Panc1 (cell line): ENCODE measurements around the gene UBE2G2. TPM values are rescaled to one million over a fixed set of nuclear protein-coding genes. Genes with fewer than 3 reads are reported as not detected.

Experiments
- ATAC-seq: fragments of 200-7000 bp; cut with Tn5 transposase; 2 replicates; pipeline ENCODE4 v1.9.1; 2020; ENCODE audit warnings: mild to moderate bottlenecking, moderate library complexity
- BruUV-seq: library from RNA; stranded (reverse); fragments of 400-500 nt; replicated peaks from 2 replicates; lab custom pipeline; 2021; lab: Mats Ljungman, UMichigan
- CTCF ChIA-PET: fragments of 300-600 bp; sonication (Branson Sonifier 250); formaldehyde crosslinking; loops from one replicate; lab custom pipeline; 2022; ENCODE audit warnings: antibody characterized with exemption; lab: Charles Lee
- POLR2A ChIA-PET: fragments of 300-600 bp; sonication (Branson Sonifier 250); formaldehyde crosslinking; loops from one replicate; lab custom pipeline; 2022; ENCODE audit warnings: antibody characterized with exemption; lab: Charles Lee
- DNase-seq: peaks from one replicate; pipeline ENCODE4 v3.0.0-alpha.2; 2010; ENCODE audit warnings: low read depth, low spot score
- H3K27ac ChIP-seq: 2 replicates; pipeline ENCODE4 v1.5.1; 2011; ENCODE audit warnings: mild to moderate bottlenecking, low read length, inconsistent platforms
- H3K27me3 ChIP-seq: fragments of 200-500 bp; sonication (Bioruptor generic); 2 replicates; pipeline ENCODE4 v1.6.0; 2014; ENCODE audit warnings: low read length, inconsistent platforms; ENCODE audit not compliant: control insufficient read depth, insufficient read depth
- H3K36me3 ChIP-seq: fragments of 200-500 bp; sonication (Bioruptor generic); 2 replicates; pipeline ENCODE4 v1.5.1; 2014; ENCODE audit warnings: inconsistent platforms, mild to moderate bottlenecking, low read length, moderate library complexity; ENCODE audit not compliant: control insufficient read depth, insufficient read depth
- H3K4me1 ChIP-seq: 2 replicates; pipeline ENCODE4 v1.5.1; 2011; ENCODE audit warnings: inconsistent platforms, mild to moderate bottlenecking, low read length, moderate library complexity; ENCODE audit not compliant: control insufficient read depth, insufficient read depth
- H3K4me3 ChIP-seq, 2 experiments: 2 replicates each; pipeline ENCODE4 v1.5.1; 2011 to 2012; ENCODE audit warnings: low read depth in 2 of 2, low read length in 2 of 2, mild to moderate bottlenecking in 2 of 2, inconsistent platforms in 1 of 2, moderate library complexity in 1 of 2
- H3K9me3 ChIP-seq: fragments of 200-500 bp; sonication (Bioruptor generic); 2 replicates; pipeline ENCODE4 v1.5.1; 2014; ENCODE audit warnings: low read depth, mild to moderate bottlenecking, inconsistent platforms, low read length, moderate library complexity; ENCODE audit not compliant: control insufficient read depth, insufficient read depth
- POLR2AphosphoS5 ChIP-seq: IDR thresholded peaks from 2 replicates; pipeline ENCODE4 v1.6.1; 2012; ENCODE audit warnings: mild to moderate bottlenecking, low read depth, low read length, moderate library complexity
- SIN3A ChIP-seq: IDR thresholded peaks from 2 replicates; pipeline ENCODE4 v1.6.1; 2012; ENCODE audit warnings: low read depth, mild to moderate bottlenecking, low read length, moderate library complexity, borderline replicate concordance; ENCODE audit not compliant: insufficient read depth
- TCF7L2 ChIP-seq: IDR thresholded peaks from 2 replicates; pipeline ENCODE4 v1.6.1; 2011; ENCODE audit warnings: mild to moderate bottlenecking, low read depth, low read length, inconsistent platforms
- in situ Hi-C: cut with HindIII; loops from 2 replicates; pipeline ENCODE4 v1.10.0; 2016; ENCODE audit warnings: low sequenced_read_pairs, low pct_unique_long_range_greater_than_20kb
- intact Hi-C: fragments of 100-400 bp; cut with micrococcal nuclease; formaldehyde crosslinking; loops from one replicate; pipeline ENCODE4 v1.10.0; 2022; ENCODE audit not compliant: unreplicated experiment
- total RNA-seq: library from RNA; stranded (reverse); gene quantifications from one replicate; pipeline ENCODE4 v1.2.1, GENCODE V29; 2021; ENCODE audit not compliant: unreplicated experiment
- TF ChIP-seq, protein P1 (sequence below), 2 experiments: IDR thresholded peaks; 2 replicates each; pipeline ENCODE4 v1.6.1; 2011 to 2012; ENCODE audit warnings: low read depth in 2 of 2, control low read depth in 1 of 2, low read length in 1 of 2, mild to moderate bottlenecking in 1 of 2, moderate library complexity in 1 of 2; ENCODE audit not compliant: insufficient read depth in 1 of 2
- TF ChIP-seq, protein P2 (sequence below): fragments of 450-650 bp; IDR thresholded peaks from 2 replicates; pipeline ENCODE4 v1.5.1; 2017; ENCODE audit warnings: mild to moderate bottlenecking

UBE2G2 gene
- total RNA-seq, 1 experiment from 2014 or later = 77.4 TPM

DNA sequence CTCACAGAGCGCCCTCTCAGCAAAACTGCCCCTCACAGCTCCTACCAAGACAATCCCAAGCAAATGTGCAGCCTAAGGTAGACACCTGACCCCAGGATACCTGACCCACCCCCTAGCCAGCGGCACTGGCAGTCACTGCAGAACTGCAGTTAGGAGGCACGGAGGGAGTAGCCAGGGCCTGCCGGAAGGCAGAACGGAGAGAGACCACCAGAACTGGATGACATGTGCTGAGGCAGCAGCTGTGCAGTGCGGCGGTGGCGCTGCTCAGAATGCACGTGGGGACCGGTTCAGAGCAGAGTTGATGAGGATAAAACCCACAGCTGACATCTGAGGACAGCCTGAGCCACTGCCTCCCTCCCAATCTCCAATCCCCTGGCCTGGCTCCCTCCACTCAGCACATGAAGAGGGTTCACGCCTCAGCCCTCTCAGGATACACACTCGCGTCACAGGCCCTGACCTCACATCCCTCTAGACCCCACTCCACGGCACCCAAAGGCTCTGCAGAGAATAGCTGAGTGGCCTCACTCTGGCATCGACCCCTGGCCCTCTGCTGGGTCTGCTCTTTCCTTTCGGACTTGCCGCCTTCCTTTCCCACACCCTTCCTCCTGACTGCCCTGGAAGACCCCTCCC lies 29.6 kb downstream of the UBE2G2 start:
- no peaks in the 10 kb centered on the region for H3K9me3 ChIP-seq
- TF ChIP-seq TCF7L2 (no peak), SIN3A (no peak), POLR2AphosphoS5 (no peak)
- TF ChIP-seq, protein P1, sequence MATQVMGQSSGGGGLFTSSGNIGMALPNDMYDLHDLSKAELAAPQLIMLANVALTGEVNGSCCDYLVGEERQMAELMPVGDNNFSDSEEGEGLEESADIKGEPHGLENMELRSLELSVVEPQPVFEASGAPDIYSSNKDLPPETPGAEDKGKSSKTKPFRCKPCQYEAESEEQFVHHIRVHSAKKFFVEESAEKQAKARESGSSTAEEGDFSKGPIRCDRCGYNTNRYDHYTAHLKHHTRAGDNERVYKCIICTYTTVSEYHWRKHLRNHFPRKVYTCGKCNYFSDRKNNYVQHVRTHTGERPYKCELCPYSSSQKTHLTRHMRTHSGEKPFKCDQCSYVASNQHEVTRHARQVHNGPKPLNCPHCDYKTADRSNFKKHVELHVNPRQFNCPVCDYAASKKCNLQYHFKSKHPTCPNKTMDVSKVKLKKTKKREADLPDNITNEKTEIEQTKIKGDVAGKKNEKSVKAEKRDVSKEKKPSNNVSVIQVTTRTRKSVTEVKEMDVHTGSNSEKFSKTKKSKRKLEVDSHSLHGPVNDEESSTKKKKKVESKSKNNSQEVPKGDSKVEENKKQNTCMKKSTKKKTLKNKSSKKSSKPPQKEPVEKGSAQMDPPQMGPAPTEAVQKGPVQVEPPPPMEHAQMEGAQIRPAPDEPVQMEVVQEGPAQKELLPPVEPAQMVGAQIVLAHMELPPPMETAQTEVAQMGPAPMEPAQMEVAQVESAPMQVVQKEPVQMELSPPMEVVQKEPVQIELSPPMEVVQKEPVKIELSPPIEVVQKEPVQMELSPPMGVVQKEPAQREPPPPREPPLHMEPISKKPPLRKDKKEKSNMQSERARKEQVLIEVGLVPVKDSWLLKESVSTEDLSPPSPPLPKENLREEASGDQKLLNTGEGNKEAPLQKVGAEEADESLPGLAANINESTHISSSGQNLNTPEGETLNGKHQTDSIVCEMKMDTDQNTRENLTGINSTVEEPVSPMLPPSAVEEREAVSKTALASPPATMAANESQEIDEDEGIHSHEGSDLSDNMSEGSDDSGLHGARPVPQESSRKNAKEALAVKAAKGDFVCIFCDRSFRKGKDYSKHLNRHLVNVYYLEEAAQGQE (IDR thresholded peaks at IDR 0.05; ENCODE audit: insufficient read depth in 1 of 2, low read depth in 2 of 2, low read length in 1 of 2) = no peak
- TF ChIP-seq, protein P2, sequence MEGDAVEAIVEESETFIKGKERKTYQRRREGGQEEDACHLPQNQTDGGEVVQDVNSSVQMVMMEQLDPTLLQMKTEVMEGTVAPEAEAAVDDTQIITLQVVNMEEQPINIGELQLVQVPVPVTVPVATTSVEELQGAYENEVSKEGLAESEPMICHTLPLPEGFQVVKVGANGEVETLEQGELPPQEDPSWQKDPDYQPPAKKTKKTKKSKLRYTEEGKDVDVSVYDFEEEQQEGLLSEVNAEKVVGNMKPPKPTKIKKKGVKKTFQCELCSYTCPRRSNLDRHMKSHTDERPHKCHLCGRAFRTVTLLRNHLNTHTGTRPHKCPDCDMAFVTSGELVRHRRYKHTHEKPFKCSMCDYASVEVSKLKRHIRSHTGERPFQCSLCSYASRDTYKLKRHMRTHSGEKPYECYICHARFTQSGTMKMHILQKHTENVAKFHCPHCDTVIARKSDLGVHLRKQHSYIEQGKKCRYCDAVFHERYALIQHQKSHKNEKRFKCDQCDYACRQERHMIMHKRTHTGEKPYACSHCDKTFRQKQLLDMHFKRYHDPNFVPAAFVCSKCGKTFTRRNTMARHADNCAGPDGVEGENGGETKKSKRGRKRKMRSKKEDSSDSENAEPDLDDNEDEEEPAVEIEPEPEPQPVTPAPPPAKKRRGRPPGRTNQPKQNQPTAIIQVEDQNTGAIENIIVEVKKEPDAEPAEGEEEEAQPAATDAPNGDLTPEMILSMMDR = no peak
- H3K27me3 ChIP-seq = no peaks in the 10 kb centered on the region
- no peak overlapping the region for H3K27ac ChIP-seq
- H3K4me1 ChIP-seq = peaks cover 5% of the 10 kb centered on the region
- in situ Hi-C loops (no loop called here), intact Hi-C loops (no loop called here)
- ChIA-PET POLR2A (no interaction called here), CTCF (no interaction called here)
- H3K4me3 ChIP-seq = no peak overlapping the region
- ATAC-seq (peak; percentile 21; the same call in 1 of the 2 replicates), DNase-seq (no peak)
- no TSS peak for BruUV-seq
- peaks cover 7% of the 10 kb centered on the region; the same call in 1 of the 2 replicates for H3K36me3 ChIP-seq

DNA sequence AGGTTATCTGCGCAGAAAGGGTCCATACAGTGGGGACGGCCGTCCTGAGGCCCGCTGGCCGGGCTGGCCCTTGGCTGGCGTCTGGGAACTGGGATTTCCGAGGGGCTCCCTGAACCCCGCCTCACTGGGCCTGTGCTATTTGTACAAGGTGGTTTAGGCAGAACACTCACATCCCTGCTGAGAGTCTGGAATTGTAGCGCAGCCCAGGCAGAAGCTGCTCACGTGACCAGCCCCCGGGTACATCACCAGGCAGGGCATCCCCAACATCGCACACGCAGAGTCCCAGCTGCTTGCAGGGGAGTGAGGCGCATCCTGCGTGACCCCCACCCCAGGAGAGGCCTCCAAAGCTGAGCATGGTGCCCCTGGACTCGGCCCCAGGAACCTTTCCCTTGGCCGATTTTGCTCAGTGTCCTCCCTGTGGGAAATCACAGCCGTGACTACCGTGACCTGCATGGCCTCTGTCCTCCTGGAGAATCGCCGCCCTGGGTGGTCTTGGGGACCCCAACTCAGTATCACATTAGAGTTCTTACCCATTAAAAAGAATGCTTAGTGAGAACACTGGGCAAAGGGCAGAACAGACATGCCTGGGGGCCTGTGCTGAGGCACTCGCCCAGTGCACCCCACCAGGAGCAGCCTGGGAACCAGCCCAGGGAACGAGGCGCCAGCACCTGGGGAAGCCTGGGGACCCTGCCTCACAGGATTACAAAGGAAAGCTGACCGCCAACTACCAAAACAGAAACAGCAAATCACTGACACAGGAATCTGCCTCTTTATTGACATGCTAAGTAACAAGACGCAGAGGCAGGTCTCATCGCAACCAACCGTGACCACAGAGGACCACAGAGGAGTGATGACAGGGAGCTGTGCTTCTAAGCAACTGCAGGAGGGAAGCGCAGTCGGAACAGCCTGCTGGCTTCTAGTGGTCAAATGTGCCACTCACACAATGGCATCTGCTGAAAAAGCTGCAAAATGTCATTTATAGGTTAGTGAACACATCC lies 33.5 kb downstream of the UBE2G2 start:
- ATAC-seq = no peak
- Histone ChIP-seq H3K4me1 (peaks cover 7% of the 10 kb centered on the region), H3K27ac (no peak overlapping the region), H3K9me3 (no peaks in the 10 kb centered on the region), H3K27me3 (no peaks in the 10 kb centered on the region), H3K4me3 (no peak overlapping the region), H3K36me3 (no peaks in the 10 kb centered on the region)
- TF ChIP-seq SIN3A (no peak), TCF7L2 (no peak), POLR2AphosphoS5 (no peak)
- TF ChIP-seq, protein P1 (IDR thresholded peaks at IDR 0.05; ENCODE audit: insufficient read depth in 1 of 2, low read depth in 2 of 2, low read length in 1 of 2) = no peak
- TF ChIP-seq, protein P2 = no peak
- CTCF ChIA-PET = no interaction called here
- in situ Hi-C loops (no loop called here), intact Hi-C loops (no loop called here)
- DNase-seq = no peak
- POLR2A ChIA-PET = no interaction called here
- BruUV-seq = no TSS peak
